ENCODE results near the gene CLEC2B. TPM values are rescaled to one million over a fixed set of nuclear protein-coding genes. Genes with fewer than 3 reads are reported as not detected.

Gene CLEC2B
- total RNA-seq, 2 donors from 2014 or later: not detected

DNA sequence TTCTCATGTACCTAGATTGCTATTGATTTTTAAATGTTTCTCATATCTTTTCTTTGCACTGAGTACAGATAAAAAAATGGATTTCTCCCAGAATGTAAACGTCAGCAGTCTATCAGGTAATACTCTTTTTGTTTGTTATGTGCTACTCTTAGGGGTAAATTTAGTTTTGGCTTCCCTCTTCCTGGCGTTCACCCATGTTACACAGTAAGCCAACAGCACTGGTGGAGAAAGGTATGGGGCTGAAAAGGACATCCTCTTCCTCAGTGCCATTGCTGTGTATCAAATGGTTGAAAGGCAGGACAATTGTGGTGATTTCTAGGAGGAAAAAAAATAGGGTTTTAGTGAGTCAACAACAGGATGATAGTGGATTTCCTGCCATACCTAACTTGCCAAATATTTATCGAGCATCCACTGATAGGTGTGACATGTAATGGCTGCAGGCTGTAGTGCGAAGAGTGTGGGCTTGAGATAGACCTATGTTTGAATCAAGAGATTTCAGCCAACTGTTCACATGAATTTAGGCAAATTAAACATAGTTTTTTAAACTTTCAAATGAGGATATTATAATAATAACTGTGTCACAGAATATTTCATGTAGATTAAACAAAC lies 19.6 kb upstream of the CLEC2B start:
- WGBS, 2 experiments (ENCODE audit: insufficient coverage in 1 of 2, insufficient read length in 1 of 2): 95 to 100% methylated on average over 1 to 4 of the region's 4 CpGs
- TF ChIP-seq, protein P1, sequence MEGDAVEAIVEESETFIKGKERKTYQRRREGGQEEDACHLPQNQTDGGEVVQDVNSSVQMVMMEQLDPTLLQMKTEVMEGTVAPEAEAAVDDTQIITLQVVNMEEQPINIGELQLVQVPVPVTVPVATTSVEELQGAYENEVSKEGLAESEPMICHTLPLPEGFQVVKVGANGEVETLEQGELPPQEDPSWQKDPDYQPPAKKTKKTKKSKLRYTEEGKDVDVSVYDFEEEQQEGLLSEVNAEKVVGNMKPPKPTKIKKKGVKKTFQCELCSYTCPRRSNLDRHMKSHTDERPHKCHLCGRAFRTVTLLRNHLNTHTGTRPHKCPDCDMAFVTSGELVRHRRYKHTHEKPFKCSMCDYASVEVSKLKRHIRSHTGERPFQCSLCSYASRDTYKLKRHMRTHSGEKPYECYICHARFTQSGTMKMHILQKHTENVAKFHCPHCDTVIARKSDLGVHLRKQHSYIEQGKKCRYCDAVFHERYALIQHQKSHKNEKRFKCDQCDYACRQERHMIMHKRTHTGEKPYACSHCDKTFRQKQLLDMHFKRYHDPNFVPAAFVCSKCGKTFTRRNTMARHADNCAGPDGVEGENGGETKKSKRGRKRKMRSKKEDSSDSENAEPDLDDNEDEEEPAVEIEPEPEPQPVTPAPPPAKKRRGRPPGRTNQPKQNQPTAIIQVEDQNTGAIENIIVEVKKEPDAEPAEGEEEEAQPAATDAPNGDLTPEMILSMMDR (conservative IDR thresholded peaks at IDR 0.05): no peak
- Mint-ChIP-seq H3K36me3 (ENCODE audit: low read depth) (no peaks in the 10 kb centered on the region), H3K9me3 (no peaks in the 10 kb centered on the region), H3K27me3 (ENCODE audit: insufficient read depth) (no peaks in the 10 kb centered on the region), H3K27ac (no peak overlapping the region), H3K4me3 (no peak overlapping the region), H3K4me1 (no peaks in the 10 kb centered on the region)
- no peaks in the 10 kb centered on the region for H3K36me3 ChIP-seq (ENCODE audit: control insufficient read depth, insufficient read depth, low read length)
- H3K27ac ChIP-seq (ENCODE audit: low read depth, low read length): no peak overlapping the region
- H3K9ac ChIP-seq (ENCODE audit: extremely low read depth, low read length, poor library complexity, severe bottlenecking): no peak overlapping the region
- no peak overlapping the region for H3K4me3 ChIP-seq (ENCODE audit: low read length)
- no peaks in the 10 kb centered on the region for H3K27me3 ChIP-seq (ENCODE audit: control insufficient read depth, insufficient read depth, low read length, poor library complexity, severe bottlenecking)
- H3K4me1 ChIP-seq (ENCODE audit: control insufficient read depth, insufficient read depth, low read length): no peaks in the 10 kb centered on the region
- no peak for DNase-seq
- no peaks in the 10 kb centered on the region for H3K9me3 ChIP-seq (ENCODE audit: control insufficient read depth, low read length)

DNA sequence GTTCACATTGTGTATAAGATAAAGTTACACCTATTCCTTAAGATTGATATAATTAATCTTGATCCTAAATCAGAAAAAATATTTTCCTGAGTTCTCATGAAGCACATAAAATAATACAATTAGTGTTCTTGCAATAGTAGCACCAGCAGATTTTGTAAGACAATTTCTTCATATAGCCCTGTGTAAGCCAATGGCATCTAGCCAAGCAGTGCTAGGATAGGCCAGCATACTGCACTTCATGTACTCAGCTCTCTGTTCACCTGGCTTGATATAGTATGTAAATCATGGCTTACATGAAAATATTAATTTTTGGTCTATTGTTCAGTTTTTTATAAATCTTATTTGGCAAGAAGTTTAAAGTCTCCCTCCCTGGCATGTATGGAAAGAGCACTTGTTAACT lies 14.0 kb upstream of the CLEC2B start:
- Mint-ChIP-seq H3K9me3 (no peaks in the 10 kb centered on the region), H3K27ac (no peak overlapping the region), H3K4me1 (no peaks in the 10 kb centered on the region), H3K4me3 (no peak overlapping the region), H3K27me3 (ENCODE audit: insufficient read depth) (no peaks in the 10 kb centered on the region), H3K36me3 (ENCODE audit: low read depth) (no peaks in the 10 kb centered on the region)
- H3K4me3 ChIP-seq (ENCODE audit: low read length): no peak overlapping the region
- H3K4me1 ChIP-seq (ENCODE audit: control insufficient read depth, insufficient read depth, low read length): no peaks in the 10 kb centered on the region
- no peaks in the 10 kb centered on the region for H3K27me3 ChIP-seq (ENCODE audit: control insufficient read depth, insufficient read depth, low read length, poor library complexity, severe bottlenecking)
- H3K9me3 ChIP-seq (ENCODE audit: control insufficient read depth, low read length): no peaks in the 10 kb centered on the region
- H3K36me3 ChIP-seq (ENCODE audit: control insufficient read depth, insufficient read depth, low read length): no peaks in the 10 kb centered on the region
- no peak overlapping the region for H3K27ac ChIP-seq (ENCODE audit: low read depth, low read length)
- no peak for DNase-seq
- H3K9ac ChIP-seq (ENCODE audit: extremely low read depth, low read length, poor library complexity, severe bottlenecking): no peak overlapping the region
- TF ChIP-seq, protein P1 (conservative IDR thresholded peaks at IDR 0.05): no peak

DNA sequence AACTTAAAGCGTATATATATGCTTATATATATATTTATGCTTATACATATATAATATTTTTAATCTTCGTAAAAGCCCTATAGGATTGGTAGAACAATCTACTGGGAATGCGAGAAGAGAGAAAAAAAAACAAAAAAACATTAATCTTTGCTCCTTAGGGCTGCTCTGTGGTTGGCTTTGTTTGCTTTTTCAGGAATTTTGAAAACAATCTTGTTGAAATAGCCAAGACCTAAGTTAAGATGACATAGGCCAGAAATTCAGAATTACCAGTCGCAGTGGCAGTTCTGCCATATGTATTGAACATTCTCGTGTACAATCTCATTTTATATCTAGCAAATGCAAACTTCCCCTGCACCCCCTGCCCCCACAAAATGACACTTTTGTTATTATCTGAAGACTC lies 12.8 kb upstream of the CLEC2B start:
- Histone ChIP-seq H3K4me1 (ENCODE audit: control insufficient read depth, insufficient read depth, low read length) (no peaks in the 10 kb centered on the region), H3K9me3 (ENCODE audit: control insufficient read depth, low read length) (no peaks in the 10 kb centered on the region), H3K9ac (ENCODE audit: extremely low read depth, low read length, poor library complexity, severe bottlenecking) (no peak overlapping the region), H3K27me3 (ENCODE audit: control insufficient read depth, insufficient read depth, low read length, poor library complexity, severe bottlenecking) (no peaks in the 10 kb centered on the region), H3K4me3 (ENCODE audit: low read length) (no peak overlapping the region), H3K27ac (ENCODE audit: low read depth, low read length) (no peak overlapping the region), H3K36me3 (ENCODE audit: control insufficient read depth, insufficient read depth, low read length) (no peaks in the 10 kb centered on the region)
- Mint-ChIP-seq H3K4me1 (no peaks in the 10 kb centered on the region), H3K27me3 (ENCODE audit: insufficient read depth) (no peaks in the 10 kb centered on the region), H3K27ac (no peak overlapping the region), H3K36me3 (ENCODE audit: low read depth) (no peaks in the 10 kb centered on the region), H3K4me3 (no peak overlapping the region), H3K9me3 (no peaks in the 10 kb centered on the region)
- TF ChIP-seq, protein P1 (conservative IDR thresholded peaks at IDR 0.05): no peak
- no peak for DNase-seq
- WGBS, 2 experiments (ENCODE audit: insufficient coverage in 1 of 2, insufficient read length in 1 of 2): 100% methylated on average over 3 to 4 of the region's 5 CpGs
